Renal cortex interstitium (tissue), 11 donors: ENCODE measurements around the gene SNAPC2. TPM values are rescaled to one million over a fixed set of nuclear protein-coding genes. Genes with fewer than 3 reads are reported as not detected.
"Not testable (repeated sequence)": the region's sequence is repeated elsewhere in the genome, so short reads cannot be mapped to it uniquely, and the experiment has no call there.

Source experiments
- DNase-seq, 11 donors: peaks; one replicate each; pipeline ENCODE4 v3.0.0-alpha.2; 2013; ENCODE audit warnings: low read depth in 9 of 11, low spot score in 4 of 11; ENCODE audit errors: extremely low read depth in 1 of 11
- polyA plus RNA-seq, 3 donors: library from polyadenylated mRNA; unstranded; fragments of 120-200 nt; gene quantifications; one replicate each; pipeline ENCODE4 v1.2.1, GENCODE V29; 2013; ENCODE audit not compliant: insufficient read length in 3 of 3

SNAPC2 gene
- polyA plus RNA-seq, 3 donors, result 12.9 to 19.0 (median 18.8) TPM

- DNase-seq, result peak; percentile 81 to 95 (median 88)
Observed at GRCh38 chr19:7944177-7944761, 24.1 kb downstream of the SNAPC2 start.

GRCh38 chr19:7947939-7948338 lies 27.8 kb downstream of the SNAPC2 start:
- DNase-seq, result no peak

GRCh38 chr19:7953060-7953459 lies 32.9 kb downstream of the SNAPC2 start:
- no peak for DNase-seq

- DNase-seq, result no peak
Observed at GRCh38 chr19:7953576-7953975, 33.4 kb downstream of the SNAPC2 start.

- DNase-seq, result no peak
Observed at GRCh38 chr19:7955696-7956095, 35.6 kb downstream of the SNAPC2 start.

- no peak for DNase-seq
Observed at GRCh38 chr19:7959211-7959610, 39.1 kb downstream of the SNAPC2 start.

GRCh38 chr19:7961082-7961481 lies 40.9 kb downstream of the SNAPC2 start:
- not testable (repeated sequence) for DNase-seq

GRCh38 chr19:7961920-7962626 lies 41.9 kb downstream of the SNAPC2 start:
- DNase-seq, result no peak

GRCh38 chr19:7962644-7963268 lies 42.6 kb downstream of the SNAPC2 start:
- DNase-seq, result no peak

- no peak for DNase-seq
Observed at GRCh38 chr19:7963566-7963965, 43.4 kb downstream of the SNAPC2 start.

- no peak for DNase-seq
Observed at GRCh38 chr19:7965259-7965841, 45.2 kb downstream of the SNAPC2 start.

- DNase-seq, result no peak
Observed at GRCh38 chr19:7965921-7966665, 46.0 kb downstream of the SNAPC2 start.

- no peak for DNase-seq
Observed at GRCh38 chr19:7968008-7968795, 48.1 kb downstream of the SNAPC2 start.

- no peak for DNase-seq
Observed at GRCh38 chr19:7968796-7969554, 48.8 kb downstream of the SNAPC2 start.

GRCh38 chr19:7969555-7969939 lies 49.4 kb downstream of the SNAPC2 start:
- DNase-seq, result no peak

- DNase-seq, result peak in 4 of 11 donors; percentile 21 to 46 (median 34)
Observed at GRCh38 chr19:7970716-7971448, 50.7 kb downstream of the SNAPC2 start.
